Measurements from ENCODE around the gene RBMS1.

RBMS1 gene

DNA sequence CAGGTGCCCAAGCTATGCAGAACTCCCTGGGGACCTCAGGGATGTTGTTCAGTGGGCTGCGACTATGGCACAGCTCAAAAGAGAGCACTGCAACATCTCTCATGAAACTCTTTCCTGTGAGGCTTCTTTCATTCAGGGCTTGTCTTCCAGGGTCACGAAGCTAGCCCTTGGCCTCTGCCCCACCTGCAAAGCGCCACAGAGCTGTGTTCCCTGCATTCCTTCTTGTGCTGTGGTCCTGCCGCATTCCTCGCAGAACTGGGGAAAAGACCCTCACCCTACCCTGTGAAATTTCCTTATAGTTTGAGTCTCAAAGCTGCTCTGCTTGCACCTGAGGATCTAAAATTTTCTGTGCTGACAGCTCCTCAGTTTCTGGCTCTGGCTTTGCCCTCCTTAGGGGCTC is 267.2 kb downstream of the RBMS1 start:
- no peak for DNase-seq (ENCODE audit: extremely low read depth, low read depth)
- TF ChIP-seq, protein P1, sequence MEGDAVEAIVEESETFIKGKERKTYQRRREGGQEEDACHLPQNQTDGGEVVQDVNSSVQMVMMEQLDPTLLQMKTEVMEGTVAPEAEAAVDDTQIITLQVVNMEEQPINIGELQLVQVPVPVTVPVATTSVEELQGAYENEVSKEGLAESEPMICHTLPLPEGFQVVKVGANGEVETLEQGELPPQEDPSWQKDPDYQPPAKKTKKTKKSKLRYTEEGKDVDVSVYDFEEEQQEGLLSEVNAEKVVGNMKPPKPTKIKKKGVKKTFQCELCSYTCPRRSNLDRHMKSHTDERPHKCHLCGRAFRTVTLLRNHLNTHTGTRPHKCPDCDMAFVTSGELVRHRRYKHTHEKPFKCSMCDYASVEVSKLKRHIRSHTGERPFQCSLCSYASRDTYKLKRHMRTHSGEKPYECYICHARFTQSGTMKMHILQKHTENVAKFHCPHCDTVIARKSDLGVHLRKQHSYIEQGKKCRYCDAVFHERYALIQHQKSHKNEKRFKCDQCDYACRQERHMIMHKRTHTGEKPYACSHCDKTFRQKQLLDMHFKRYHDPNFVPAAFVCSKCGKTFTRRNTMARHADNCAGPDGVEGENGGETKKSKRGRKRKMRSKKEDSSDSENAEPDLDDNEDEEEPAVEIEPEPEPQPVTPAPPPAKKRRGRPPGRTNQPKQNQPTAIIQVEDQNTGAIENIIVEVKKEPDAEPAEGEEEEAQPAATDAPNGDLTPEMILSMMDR (IDR thresholded peaks at IDR 0.05; ENCODE audit: low read depth, low read length, missing control alignments): no peak
- H3K4me3 ChIP-seq (replicated peaks; ENCODE audit: low read depth, low read length): no peak overlapping the region

DNA sequence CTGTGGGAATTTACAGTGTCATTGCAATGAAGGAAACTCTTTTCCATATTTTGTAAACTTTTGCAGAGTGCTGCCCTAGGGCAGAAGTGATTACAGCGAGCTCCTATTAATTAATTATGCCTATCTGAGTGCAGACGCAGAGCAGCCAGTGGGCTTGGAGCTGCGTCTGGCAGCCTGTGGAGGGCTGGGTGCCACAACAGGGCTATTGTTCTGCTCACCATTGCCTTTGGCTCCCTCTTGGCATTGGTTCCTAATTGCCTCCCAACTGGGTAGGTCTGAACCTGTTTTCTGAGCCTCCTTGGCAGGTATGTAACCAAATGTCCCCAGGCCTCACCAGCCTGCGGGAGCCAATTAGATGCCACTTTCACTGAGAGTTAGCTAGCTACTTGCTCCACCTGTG is 267.9 kb downstream of the RBMS1 start:
- no peak overlapping the region for H3K4me3 ChIP-seq (replicated peaks; ENCODE audit: low read depth, low read length)
- no peak for DNase-seq (ENCODE audit: extremely low read depth, low read depth)
- TF ChIP-seq, protein P1 (IDR thresholded peaks at IDR 0.05; ENCODE audit: low read depth, low read length, missing control alignments): no peak

DNA sequence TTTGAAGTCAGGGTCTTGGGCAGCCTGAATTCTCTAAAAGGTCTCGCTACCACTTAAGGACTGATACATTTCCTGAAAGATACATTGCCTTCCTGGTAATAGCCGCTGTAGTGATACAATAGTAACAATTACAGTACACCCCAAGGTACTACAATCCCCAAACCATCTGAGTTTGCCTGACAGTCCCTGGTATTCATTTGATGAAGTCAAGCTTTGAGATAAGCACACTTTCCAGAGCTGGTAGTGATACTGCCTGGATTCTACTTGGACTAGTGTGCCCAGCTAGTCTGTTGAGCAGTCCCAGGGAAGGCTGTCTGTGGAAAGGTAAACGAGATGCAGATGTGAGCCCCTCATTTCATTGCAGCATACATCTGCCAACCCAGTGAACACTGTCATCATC is 269.1 kb downstream of the RBMS1 start:
- TF ChIP-seq, protein P1 (IDR thresholded peaks at IDR 0.05; ENCODE audit: low read depth, low read length, missing control alignments): no peak
- no peak for DNase-seq (ENCODE audit: extremely low read depth, low read depth)
- H3K4me3 ChIP-seq (replicated peaks; ENCODE audit: low read depth, low read length): no peak overlapping the region

DNA sequence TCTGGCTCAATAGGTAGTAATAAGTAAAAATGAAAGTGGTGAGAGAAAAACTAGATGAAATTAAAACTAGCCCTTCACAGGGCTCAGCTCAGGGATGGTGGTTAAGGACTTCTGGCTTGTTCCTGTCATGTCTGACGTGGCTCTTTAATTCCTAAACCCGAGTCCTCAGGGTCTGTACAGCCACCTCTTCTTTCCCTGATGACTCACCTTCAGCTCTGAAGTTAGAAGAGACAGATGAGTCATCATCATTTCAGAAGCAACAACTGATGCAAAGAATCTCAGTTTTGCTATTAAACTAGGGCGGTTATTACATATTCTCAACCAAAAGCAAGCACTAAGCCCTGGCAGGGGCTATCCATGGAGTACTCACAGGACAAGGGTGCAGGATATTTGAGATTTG is 269.5 kb downstream of the RBMS1 start:
- TF ChIP-seq, protein P1 (IDR thresholded peaks at IDR 0.05; ENCODE audit: low read depth, low read length, missing control alignments): no peak
- peak; percentile 81 for DNase-seq (ENCODE audit: extremely low read depth, low read depth)
- no peak overlapping the region for H3K4me3 ChIP-seq (replicated peaks; ENCODE audit: low read depth, low read length)

DNA sequence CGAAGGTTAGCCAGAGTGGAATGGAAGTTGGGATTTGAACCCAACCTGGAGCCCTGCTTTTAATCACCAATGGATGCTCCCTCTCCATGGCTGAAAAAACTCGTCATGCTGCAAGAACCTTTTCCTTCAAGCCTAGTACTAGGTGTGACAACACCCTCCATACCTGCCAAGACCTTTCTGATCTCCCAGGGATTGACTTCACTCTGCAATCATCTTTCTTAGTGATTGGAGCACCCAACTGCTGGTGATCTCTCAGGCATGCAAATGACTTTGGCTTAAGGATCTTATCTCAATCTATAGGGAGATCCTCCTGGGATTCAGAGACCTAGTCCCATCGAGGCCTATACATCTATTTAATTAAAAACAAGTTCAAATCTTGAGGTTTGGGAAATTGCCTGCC is 270.0 kb downstream of the RBMS1 start:
- no peak overlapping the region for H3K4me3 ChIP-seq (replicated peaks; ENCODE audit: low read depth, low read length)
- DNase-seq (ENCODE audit: extremely low read depth, low read depth): no peak

DNA sequence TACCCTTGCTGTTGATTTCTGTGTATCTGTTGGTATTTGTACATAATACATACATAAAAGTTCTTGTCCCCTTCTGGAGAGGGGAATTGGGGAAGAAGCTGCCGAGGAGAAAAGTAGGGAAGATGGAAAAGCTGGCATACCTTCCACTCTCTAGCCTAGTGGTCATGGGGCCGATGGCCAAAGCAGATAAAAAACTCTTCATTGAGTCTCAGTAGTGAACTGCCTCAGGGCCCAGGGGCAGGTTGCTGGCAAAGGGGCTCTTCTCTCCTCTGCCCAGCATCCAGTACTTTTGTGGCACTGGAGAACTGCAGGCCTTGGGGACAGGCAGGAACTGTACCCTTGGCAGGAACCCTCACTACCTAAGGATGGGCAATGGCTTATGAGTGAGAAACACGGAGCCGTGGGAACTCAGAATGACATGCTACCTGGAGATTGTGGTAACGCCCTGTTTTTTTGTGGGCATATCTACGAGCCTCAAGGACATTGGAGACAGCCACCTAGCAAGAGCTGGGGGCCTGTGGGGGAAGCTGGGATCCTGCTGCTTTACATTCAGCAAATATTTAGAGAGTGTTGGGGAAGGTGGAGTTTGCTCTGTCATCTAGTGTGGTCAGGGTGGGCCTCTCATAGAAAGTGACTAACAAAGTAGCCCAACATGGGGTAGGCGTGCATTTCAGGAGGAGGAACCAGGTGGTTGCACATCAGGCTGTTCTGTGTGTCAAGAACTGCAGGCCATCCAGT is 270.9 kb downstream of the RBMS1 start:
- H3K4me3 ChIP-seq (replicated peaks; ENCODE audit: low read depth, low read length): no peak overlapping the region
- TF ChIP-seq, protein P1 (IDR thresholded peaks at IDR 0.05; ENCODE audit: low read depth, low read length, missing control alignments): no peak
- DNase-seq (ENCODE audit: extremely low read depth, low read depth): no peak

More for the DNA sequence above, 270.0 kb downstream of the RBMS1 start:
- TF ChIP-seq, protein P1 (IDR thresholded peaks at IDR 0.05; ENCODE audit: low read depth, low read length, missing control alignments): no peak

Data from HFF-Myc (cell line).